Measurements from ENCODE around the gene SH3BGRL3.
"Not testable (repeated sequence)": the region's sequence is repeated elsewhere in the genome, so short reads cannot be mapped to it uniquely, and the experiment has no call there.

Gene SH3BGRL3

GRCh38 chr1:26318338-26319064, 38.6 kb downstream of the SH3BGRL3 start:
- DNase-seq: no peak

GRCh38 chr1:26320896-26321295, 41.0 kb downstream of the SH3BGRL3 start:
- no peak for DNase-seq

DNA sequence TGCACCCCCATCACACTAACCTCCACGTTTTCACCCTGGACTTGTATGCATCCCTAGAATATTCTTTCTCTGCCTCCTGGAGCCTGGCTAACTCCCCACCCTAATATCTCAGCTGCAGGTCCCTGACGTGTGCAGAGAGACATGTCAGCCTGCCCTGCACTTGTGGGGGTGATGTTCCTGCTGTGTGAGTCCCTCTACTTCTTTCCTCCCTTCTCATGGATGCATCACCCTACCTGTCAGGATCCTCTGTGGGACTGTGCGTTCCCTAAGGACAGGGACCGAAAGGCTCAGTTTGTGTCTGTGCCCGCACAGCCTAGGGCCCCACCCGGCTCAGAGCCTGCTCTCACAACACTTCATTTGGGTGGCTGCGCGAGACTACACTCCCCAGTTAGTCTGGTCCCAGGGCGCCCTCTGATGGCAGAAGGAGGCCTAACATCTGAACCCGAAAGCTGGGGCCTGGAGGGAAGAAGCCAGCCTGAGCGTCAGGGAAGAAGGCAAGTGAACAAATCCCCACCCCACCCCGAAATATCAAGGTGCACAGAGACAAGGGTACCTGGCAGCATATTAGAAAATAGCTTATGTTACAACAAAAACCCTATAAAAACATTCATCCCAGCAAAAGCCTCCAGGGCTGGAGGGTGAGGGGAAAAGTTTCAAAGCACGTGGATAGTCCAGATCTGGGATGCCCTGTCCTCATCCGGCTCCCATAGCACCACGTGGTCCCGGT, 41.6 kb downstream of the SH3BGRL3 start:
- DNase-seq: peak; percentile 78

GRCh38 chr1:26322042-26322331, 42.1 kb downstream of the SH3BGRL3 start:
- no peak for DNase-seq

DNA sequence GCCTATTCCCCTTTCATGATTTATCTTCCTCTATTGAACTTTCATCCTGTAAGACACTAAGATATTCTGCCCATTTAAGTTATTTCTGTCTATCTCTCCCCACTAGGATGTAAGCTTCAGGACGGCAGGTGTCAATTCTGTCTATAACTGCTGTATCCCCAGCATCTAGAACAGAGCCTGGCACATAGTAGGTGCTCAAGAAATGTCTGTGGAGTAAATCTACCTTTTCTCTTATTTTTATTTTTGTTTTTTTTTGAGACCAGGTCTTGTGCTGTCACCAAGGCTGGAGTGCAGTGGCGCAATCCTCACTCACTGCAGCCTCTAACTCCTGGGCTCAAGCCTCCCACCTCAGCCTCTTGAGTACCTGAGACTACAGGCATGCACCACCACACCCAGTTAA, 43.5 kb downstream of the SH3BGRL3 start:
- no peak for DNase-seq

DNA sequence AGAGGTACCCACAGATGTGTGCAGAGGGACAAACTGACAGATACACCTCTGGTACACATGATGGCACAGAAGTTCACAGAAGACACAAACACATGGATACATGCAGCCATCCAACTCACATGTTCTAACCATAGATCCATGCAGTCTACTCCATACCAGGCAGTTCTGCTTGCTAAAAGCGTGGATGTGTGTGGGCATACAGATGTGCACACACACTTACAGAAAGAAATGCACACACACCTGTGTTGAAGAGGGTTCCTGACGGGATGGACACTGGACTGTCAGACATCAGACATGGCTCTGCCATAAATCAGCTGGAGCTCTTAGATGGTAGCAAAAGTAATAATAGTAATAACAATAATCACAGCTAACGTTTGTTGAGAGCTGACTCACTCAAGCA, 44.7 kb downstream of the SH3BGRL3 start:
- no peak for DNase-seq

- no peak for DNase-seq
Observed at GRCh38 chr1:26327956-26328362, 48.1 kb downstream of the SH3BGRL3 start.

GRCh38 chr1:26328597-26328996, 48.7 kb downstream of the SH3BGRL3 start:
- DNase-seq: no peak

DNA sequence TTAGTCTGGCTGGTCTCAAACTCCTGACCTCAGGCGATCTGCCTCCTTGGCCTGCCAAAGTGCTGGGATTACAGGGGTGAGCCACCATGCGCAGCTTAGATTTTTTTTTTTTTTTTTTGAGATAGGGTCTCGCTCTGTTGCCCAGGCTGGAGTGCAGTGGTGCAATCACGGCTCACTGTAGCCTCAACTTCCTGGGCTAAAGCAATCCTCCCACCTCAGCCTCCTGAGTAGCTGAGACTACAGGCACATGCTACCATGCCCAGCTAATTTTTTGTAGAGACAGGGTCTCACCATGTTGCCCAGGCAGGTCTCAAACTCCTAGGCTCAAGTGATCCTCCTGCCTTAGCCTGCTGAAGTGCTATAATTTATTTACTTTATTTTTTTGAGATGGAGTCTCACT, 49.5 kb downstream of the SH3BGRL3 start:
- DNase-seq: not testable (repeated sequence)

DNA sequence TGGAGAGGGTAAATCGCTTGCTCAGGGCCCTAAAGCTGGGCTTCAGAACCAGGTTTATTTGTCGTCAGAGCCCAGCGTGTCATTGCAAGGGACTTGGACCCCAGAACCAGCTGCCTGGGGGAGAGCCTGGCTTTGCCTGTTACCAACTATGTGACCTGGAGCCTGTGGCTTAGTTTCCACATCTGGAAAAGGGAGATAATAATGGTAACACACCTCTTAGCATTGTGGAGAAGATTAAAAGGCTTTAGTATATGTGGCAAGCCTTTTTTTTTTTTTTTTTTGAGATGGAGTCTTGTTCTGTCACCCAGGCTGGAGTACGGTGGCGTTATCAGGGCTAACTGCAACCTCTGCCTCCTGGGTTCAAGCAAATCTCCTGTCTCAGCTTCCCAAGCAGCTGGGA, 50.4 kb downstream of the SH3BGRL3 start:
- no peak for DNase-seq

All from fibroblast of skin of abdomen (primary cell).